IMR-90 (cell line): ENCODE results near the gene MPPED2. TPM values are rescaled to one million over a fixed set of nuclear protein-coding genes. Genes with fewer than 3 reads are reported as not detected.

Source experiments
- ATAC-seq: fragments of 200-7000 bp; cut with Tn5 transposase; 2 replicates; pipeline ENCODE4 v1.9.1; 2020; ENCODE audit warnings: low read depth, mild to moderate bottlenecking, moderate library complexity
- BruUV-seq: library from RNA; stranded (reverse); fragments of 400-500 nt; replicated peaks from 2 replicates; lab custom pipeline; 2021; lab: Mats Ljungman, UMichigan
- CTCF ChIA-PET: fragments of 300-600 bp; formaldehyde crosslinking; extraction: SDS; loops from one replicate; lab custom pipeline; 2021; ENCODE audit warnings: antibody characterized with exemption; lab: Yijun Ruan, JAX
- POLR2A ChIA-PET: fragments of 300-600 bp; sonication (Branson Sonifier 250); formaldehyde crosslinking; loops from one replicate; lab custom pipeline; 2022; ENCODE audit warnings: antibody characterized with exemption; ENCODE audit not compliant: unreplicated experiment; lab: Charles Lee
- DNase-seq: peaks from one replicate; pipeline ENCODE4 v3.0.0; 2013
- H2AFZ ChIP-seq: replicated peaks from 2 replicates; pipeline ENCODE3; 2013; ENCODE audit warnings: low read length, mild to moderate bottlenecking; ENCODE audit not compliant: poor library complexity
- H2AK5ac ChIP-seq: 2 replicates; pipeline ENCODE4 v1.6.1; 2013; ENCODE audit warnings: low read depth, low read length, inconsistent platforms
- H2AK9ac ChIP-seq: replicated peaks from 2 replicates; pipeline ENCODE3; 2013; ENCODE audit warnings: mild to moderate bottlenecking, low read depth, low read length, moderate library complexity; ENCODE audit not compliant: poor library complexity
- H2BK120ac ChIP-seq: 2 replicates; pipeline ENCODE4 v1.6.1; 2013; ENCODE audit warnings: low read depth, low read length, inconsistent platforms
- H2BK15ac ChIP-seq: 3 replicates; pipeline ENCODE4 v1.6.1; 2013; ENCODE audit warnings: low read depth, low read length, inconsistent platforms
- H2BK20ac ChIP-seq: 2 replicates; pipeline ENCODE4 v1.6.1; 2013; ENCODE audit warnings: low read depth, mild to moderate bottlenecking, inconsistent platforms, low read length, moderate library complexity
- H2BK5ac ChIP-seq: 2 replicates; pipeline ENCODE4 v1.6.1; 2013; ENCODE audit warnings: mild to moderate bottlenecking, low read depth, low read length, inconsistent platforms; ENCODE audit not compliant: poor library complexity, severe bottlenecking
- H3K14ac ChIP-seq: replicated peaks from 2 replicates; pipeline ENCODE4 v1.6.1; 2013; ENCODE audit warnings: low read depth, low read length, inconsistent platforms
- H3K18ac ChIP-seq: 2 replicates; pipeline ENCODE4 v1.6.1; 2013; ENCODE audit warnings: low read depth, low read length, control low read depth
- H3K23ac ChIP-seq: 2 replicates; pipeline ENCODE4 v1.6.1; 2013; ENCODE audit warnings: low read depth, low read length, inconsistent platforms
- H3K27ac ChIP-seq: 2 replicates; pipeline ENCODE4 v1.5.1; 2013; ENCODE audit warnings: mild to moderate bottlenecking, control low read depth, low read length; ENCODE audit not compliant: insufficient read depth
- H3K27me3 ChIP-seq: 2 replicates; pipeline ENCODE4 v1.6.1; 2013; ENCODE audit warnings: low read length; ENCODE audit not compliant: control insufficient read depth, insufficient read depth
- H3K36me3 ChIP-seq: 2 replicates; pipeline ENCODE4 v1.6.1; 2013; ENCODE audit warnings: low read length, mixed read lengths; ENCODE audit not compliant: control insufficient read depth, insufficient read depth
- H3K4ac ChIP-seq: 2 replicates; pipeline ENCODE4 v1.6.1; 2013; ENCODE audit warnings: low read depth, low read length, inconsistent platforms
- H3K4me1 ChIP-seq: 2 replicates; pipeline ENCODE4 v1.6.1; 2013; ENCODE audit warnings: low read length, mixed read lengths; ENCODE audit not compliant: control insufficient read depth, insufficient read depth
- H3K4me2 ChIP-seq: 2 replicates; pipeline ENCODE4 v1.6.1; 2013; ENCODE audit warnings: low read depth, mild to moderate bottlenecking, control low read depth, low read length, moderate library complexity
- H3K4me3 ChIP-seq: 2 replicates; pipeline ENCODE4 v1.5.1; 2013; ENCODE audit warnings: low read depth, mild to moderate bottlenecking, control low read depth, low read length, moderate library complexity; ENCODE audit not compliant: insufficient read depth
- H3K56ac ChIP-seq: 2 replicates; pipeline ENCODE4 v1.6.1; 2013; ENCODE audit warnings: low read length, inconsistent platforms; ENCODE audit not compliant: insufficient read depth; ENCODE audit errors: extremely low read depth
- H3K79me1 ChIP-seq, 2 experiments: 2 replicates each; pipeline ENCODE4 v1.6.1; 2013; ENCODE audit warnings: low read length in 2 of 2, inconsistent platforms in 1 of 2, low read depth in 1 of 2
- H3K9ac ChIP-seq: 2 replicates; pipeline ENCODE4 v1.6.1; 2013; ENCODE audit warnings: low read depth, low read length, control low read depth
- H3K9me1 ChIP-seq: 2 replicates; pipeline ENCODE4 v1.6.1; 2013; ENCODE audit warnings: low read length, inconsistent platforms; ENCODE audit not compliant: insufficient read depth
- H3K9me3 ChIP-seq: 2 replicates; pipeline ENCODE4 v1.6.1; 2013; ENCODE audit warnings: low read length; ENCODE audit not compliant: control insufficient read depth, insufficient read depth
- H4K20me1 ChIP-seq: 2 replicates; pipeline ENCODE4 v1.6.1; 2013; ENCODE audit warnings: low read length, inconsistent platforms; ENCODE audit not compliant: insufficient read depth
- H4K5ac ChIP-seq: 2 replicates; pipeline ENCODE4 v1.6.1; 2013; ENCODE audit warnings: mild to moderate bottlenecking, low read depth, low read length, control low read depth
- H4K8ac ChIP-seq, 2 experiments: 2 replicates each; pipeline ENCODE4 v1.6.1; 2013; ENCODE audit warnings: low read depth in 2 of 2, low read length in 2 of 2, control low read depth in 1 of 2, inconsistent platforms in 1 of 2
- H4K91ac ChIP-seq: 2 replicates; pipeline ENCODE4 v1.6.1; 2013; ENCODE audit warnings: low read depth, low read length, inconsistent platforms; ENCODE audit not compliant: insufficient read depth
- CHD1 ChIP-seq: IDR thresholded peaks from 2 replicates; pipeline ENCODE4 v1.6.1; 2012; ENCODE audit warnings: low read depth, low read length, improper control_type of control experiment
- MAFK ChIP-seq: IDR thresholded peaks from 2 replicates; pipeline ENCODE4 v1.6.1; 2012; ENCODE audit warnings: low read depth, low read length, improper control_type of control experiment
- MXI1 ChIP-seq: IDR thresholded peaks from 2 replicates; pipeline ENCODE4 v1.6.1; 2012; ENCODE audit warnings: low read depth, mild to moderate bottlenecking, low read length, moderate library complexity, borderline replicate concordance
- RAD21 ChIP-seq: IDR thresholded peaks from 2 replicates; pipeline ENCODE4 v1.6.1; 2012; ENCODE audit warnings: low read length, improper control_type of control experiment
- WGBS, 2 experiments: methylation state at CpG; one replicate each; pipeline versions ENCODE4 v1.1.5 to v1.1.7; 2013; ENCODE audit warnings: missing lambda C conversion rate in 2 of 2; ENCODE audit not compliant: insufficient read length in 1 of 2; ENCODE audit errors: extremely low coverage in 2 of 2; 5-methylcytosine and 5-hydroxymethylcytosine counted together
- dilution Hi-C: fragments of 300-500 bp; cut with HindIII; formaldehyde crosslinking; loops from one replicate; pipeline ENCODE4 v1.14.3; 2018; ENCODE audit warnings: low sequenced_read_pairs; ENCODE audit not compliant: unreplicated experiment
- in situ Hi-C: fragments of 300-500 bp; cut with MboI; formaldehyde crosslinking; loops from 3 replicates; pipeline ENCODE4 v1.14.3; 2019; ENCODE audit warnings: low sequenced_read_pairs, inconsistent platforms, mixed read lengths
- intact Hi-C: fragments of 100-400 bp; cut with micrococcal nuclease; formaldehyde crosslinking; loops from 2 replicates; pipeline ENCODE4 v1.10.0; 2022
- polyA plus RNA-seq, 3 experiments: library from polyadenylated mRNA; depleted of rRNA; stranded (reverse); fragments of >200 nt; gene quantifications; 2 replicates each; pipeline ENCODE4 v1.2.3, GENCODE V29; 2012; ENCODE audit warnings: low replicate concordance in 1 of 3
- total RNA-seq: library from RNA; depleted of rRNA; stranded (reverse); fragments of >200 nt; gene quantifications from 2 replicates; pipeline ENCODE4 v1.2.3, GENCODE V29; 2012
- TF ChIP-seq, protein P1 (sequence below): fragments of 150-350 bp; IDR thresholded peaks from 2 replicates; pipeline ENCODE4 v1.6.1; 2016; ENCODE audit warnings: low read depth, mild to moderate bottlenecking, low read length, moderate library complexity, borderline replicate concordance

Gene MPPED2
- total and polyA plus RNA-seq, 2 of the 4 experiments (the other 2 are of a cell fraction), result 0.10 TPM; not detected in 1

- Histone ChIP-seq H2BK120ac (no peak overlapping the region), H3K18ac (no peak overlapping the region), H3K56ac (no peak overlapping the region), H4K5ac (no peak overlapping the region), H3K9me3 (no peaks in the 10 kb centered on the region), H3K4me2 (no peak overlapping the region), H4K8ac (no peak overlapping the region), H2BK20ac (no peak overlapping the region), H4K20me1 (no peaks in the 10 kb centered on the region), H2BK15ac (no peak overlapping the region), H2AK5ac (no peak overlapping the region), H3K79me1 (no peaks in the 10 kb centered on the region), H3K14ac (no peak overlapping the region), H4K91ac (no peak overlapping the region), H3K9ac (no peak overlapping the region), H2AK9ac (no peak overlapping the region), H2AFZ (no peak overlapping the region), H3K36me3 (no peaks in the 10 kb centered on the region), H3K23ac (no peak overlapping the region), H2BK5ac (no peak overlapping the region), H3K4me3 (no peak overlapping the region), H3K27me3 (no peaks in the 10 kb centered on the region), H3K9me1 (no peaks in the 10 kb centered on the region), H3K4me1 (no peaks in the 10 kb centered on the region), H3K27ac (no peak overlapping the region), H3K4ac (no peak overlapping the region)
- ChIA-PET POLR2A (no interaction called here), CTCF (no interaction called here)
- no peak for ATAC-seq
- dilution Hi-C loops, result no loop called here
- BruUV-seq, result no TSS peak
- no peak for DNase-seq
- no CpG with 5 or more reads among the region's 2 CpGs for WGBS, 2 experiments
- intact Hi-C loops, result no loop called here
- no peak for TF ChIP-seq CHD1
- no peak for TF ChIP-seq MAFK
- TF ChIP-seq RAD21, result no peak
- TF ChIP-seq MXI1, result no peak
- TF ChIP-seq, protein P1, sequence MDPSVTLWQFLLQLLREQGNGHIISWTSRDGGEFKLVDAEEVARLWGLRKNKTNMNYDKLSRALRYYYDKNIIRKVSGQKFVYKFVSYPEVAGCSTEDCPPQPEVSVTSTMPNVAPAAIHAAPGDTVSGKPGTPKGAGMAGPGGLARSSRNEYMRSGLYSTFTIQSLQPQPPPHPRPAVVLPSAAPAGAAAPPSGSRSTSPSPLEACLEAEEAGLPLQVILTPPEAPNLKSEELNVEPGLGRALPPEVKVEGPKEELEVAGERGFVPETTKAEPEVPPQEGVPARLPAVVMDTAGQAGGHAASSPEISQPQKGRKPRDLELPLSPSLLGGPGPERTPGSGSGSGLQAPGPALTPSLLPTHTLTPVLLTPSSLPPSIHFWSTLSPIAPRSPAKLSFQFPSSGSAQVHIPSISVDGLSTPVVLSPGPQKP, result no peak
- in situ Hi-C loops, result no loop called here
Observed at GRCh38 chr11:30454541-30454940, 131.6 kb downstream of the MPPED2 start.
